ENCODE measurements around the gene CNPPD1. TPM values are rescaled to one million over a fixed set of nuclear protein-coding genes. Genes with fewer than 3 reads are reported as not detected.

Gene CNPPD1
- total RNA-seq, 2 donors from 2014 or later: 27.7 to 33.2 TPM

GRCh38 chr2:219142329-219142728, 34.4 kb downstream of the CNPPD1 start:
- H3K4me3 ChIP-seq (ENCODE audit: low read length): no peak overlapping the region
- Mint-ChIP-seq H3K27me3 (ENCODE audit: insufficient read depth) (no peaks in the 10 kb centered on the region), H3K4me3 (no peak overlapping the region), H3K9me3 (no peaks in the 10 kb centered on the region), H3K27ac (no peak overlapping the region), H3K4me1 (peaks cover 3% of the 10 kb centered on the region), H3K36me3 (ENCODE audit: low read depth) (peaks cover 56% of the 10 kb centered on the region)
- H3K36me3 ChIP-seq (ENCODE audit: control insufficient read depth, insufficient read depth, low read length): peaks cover 63% of the 10 kb centered on the region
- H3K9ac ChIP-seq (ENCODE audit: extremely low read depth, low read length, poor library complexity, severe bottlenecking): no peak overlapping the region
- H3K9me3 ChIP-seq (ENCODE audit: control insufficient read depth, low read length): peaks cover 10% of the 10 kb centered on the region
- H3K4me1 ChIP-seq (ENCODE audit: control insufficient read depth, insufficient read depth, low read length): no peaks in the 10 kb centered on the region
- no peaks in the 10 kb centered on the region for H3K27me3 ChIP-seq (ENCODE audit: control insufficient read depth, insufficient read depth, low read length, poor library complexity, severe bottlenecking)
- no peak overlapping the region for H3K27ac ChIP-seq (ENCODE audit: low read depth, low read length)
- 94 to 95% methylated on average over 3 to 6 of the region's 6 CpGs for WGBS, 2 experiments (ENCODE audit: insufficient coverage in 1 of 2, insufficient read length in 1 of 2)
- no peak for DNase-seq
- no peak for TF ChIP-seq CTCF (conservative IDR thresholded peaks at IDR 0.05)

GRCh38 chr2:219140722-219141121, 36.0 kb downstream of the CNPPD1 start:
- H3K9me3 ChIP-seq (ENCODE audit: control insufficient read depth, low read length): peaks cover 10% of the 10 kb centered on the region
- no peak for TF ChIP-seq CTCF (conservative IDR thresholded peaks at IDR 0.05)
- no peak overlapping the region for H3K9ac ChIP-seq (ENCODE audit: extremely low read depth, low read length, poor library complexity, severe bottlenecking)
- no peak overlapping the region for H3K4me3 ChIP-seq (ENCODE audit: low read length)
- Mint-ChIP-seq H3K27me3 (ENCODE audit: insufficient read depth) (no peaks in the 10 kb centered on the region), H3K4me3 (no peak overlapping the region), H3K9me3 (no peaks in the 10 kb centered on the region), H3K4me1 (peaks cover 3% of the 10 kb centered on the region), H3K27ac (no peak overlapping the region), H3K36me3 (ENCODE audit: low read depth) (peaks cover 44% of the 10 kb centered on the region)
- no peaks in the 10 kb centered on the region for H3K27me3 ChIP-seq (ENCODE audit: control insufficient read depth, insufficient read depth, low read length, poor library complexity, severe bottlenecking)
- peaks cover 50% of the 10 kb centered on the region for H3K36me3 ChIP-seq (ENCODE audit: control insufficient read depth, insufficient read depth, low read length)
- 95 to 96% methylated on average over 3 of the region's 3 CpGs for WGBS, 2 experiments (ENCODE audit: insufficient coverage in 1 of 2, insufficient read length in 1 of 2)
- H3K27ac ChIP-seq (ENCODE audit: low read depth, low read length): no peak overlapping the region
- no peaks in the 10 kb centered on the region for H3K4me1 ChIP-seq (ENCODE audit: control insufficient read depth, insufficient read depth, low read length)
- no peak for DNase-seq

GRCh38 chr2:219133976-219134375, 42.7 kb downstream of the CNPPD1 start:
- TF ChIP-seq CTCF (conservative IDR thresholded peaks at IDR 0.05): no peak
- Mint-ChIP-seq H3K36me3 (ENCODE audit: low read depth) (peaks cover 10% of the 10 kb centered on the region), H3K4me3 (no peak overlapping the region), H3K9me3 (no peaks in the 10 kb centered on the region), H3K27ac (no peak overlapping the region), H3K27me3 (ENCODE audit: insufficient read depth) (no peaks in the 10 kb centered on the region), H3K4me1 (peaks cover 24% of the 10 kb centered on the region)
- H3K27me3 ChIP-seq (ENCODE audit: control insufficient read depth, insufficient read depth, low read length, poor library complexity, severe bottlenecking): no peaks in the 10 kb centered on the region
- no peak for DNase-seq
- H3K4me1 ChIP-seq (ENCODE audit: control insufficient read depth, insufficient read depth, low read length): peaks cover 6% of the 10 kb centered on the region
- no peak overlapping the region for H3K9ac ChIP-seq (ENCODE audit: extremely low read depth, low read length, poor library complexity, severe bottlenecking)
- peak overlapping the region; percentile 21 for H3K4me3 ChIP-seq (ENCODE audit: low read length)
- peaks cover 8% of the 10 kb centered on the region for H3K36me3 ChIP-seq (ENCODE audit: control insufficient read depth, insufficient read depth, low read length)
- WGBS, 2 experiments (ENCODE audit: insufficient coverage in 1 of 2, insufficient read length in 1 of 2): 75 to 80% methylated on average over 4 of the region's 4 CpGs
- H3K27ac ChIP-seq (ENCODE audit: low read depth, low read length): no peak overlapping the region
- no peaks in the 10 kb centered on the region for H3K9me3 ChIP-seq (ENCODE audit: control insufficient read depth, low read length)
